GM20000 (cell line): ENCODE results near the gene PPP2R3C.
"Not testable (repeated sequence)": the region's sequence is repeated elsewhere in the genome, so short reads cannot be mapped to it uniquely, and the experiment has no call there.

Source experiments
- DNase-seq: peaks from one replicate; pipeline ENCODE4 v3.0.0; 2012; ENCODE audit warnings: low spot score
- CTCF ChIP-seq: IDR thresholded peaks from 2 replicates; pipeline ENCODE4 v1.5.1; 2012; ENCODE audit warnings: mild to moderate bottlenecking, control low read depth; ENCODE audit errors: extremely low read depth, missing control alignments

Gene PPP2R3C

GRCh38 chr14:35043046-35043445, 78.7 kb downstream of the PPP2R3C start:
- DNase-seq, result no peak
- no peak for TF ChIP-seq CTCF

DNA sequence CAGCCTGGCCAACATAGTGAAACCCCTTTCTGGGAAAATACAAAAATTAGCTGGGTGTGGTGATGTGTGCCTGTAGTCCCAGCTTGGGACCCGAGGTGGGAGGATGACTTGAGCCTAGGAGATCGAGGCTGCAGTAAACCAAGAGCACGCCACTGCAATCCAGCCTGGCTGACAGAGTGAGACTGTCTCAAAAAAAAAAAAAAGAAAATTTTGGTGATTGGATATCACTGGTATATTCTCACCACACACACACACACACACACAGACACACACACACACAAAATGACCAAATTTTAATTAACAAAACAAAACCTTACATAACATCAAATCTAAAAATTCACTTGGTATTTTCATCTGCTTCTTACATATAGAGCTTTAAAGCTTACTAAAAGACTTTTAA, 79.2 kb downstream of the PPP2R3C start:
- TF ChIP-seq CTCF, result no peak
- DNase-seq, result no peak

DNA sequence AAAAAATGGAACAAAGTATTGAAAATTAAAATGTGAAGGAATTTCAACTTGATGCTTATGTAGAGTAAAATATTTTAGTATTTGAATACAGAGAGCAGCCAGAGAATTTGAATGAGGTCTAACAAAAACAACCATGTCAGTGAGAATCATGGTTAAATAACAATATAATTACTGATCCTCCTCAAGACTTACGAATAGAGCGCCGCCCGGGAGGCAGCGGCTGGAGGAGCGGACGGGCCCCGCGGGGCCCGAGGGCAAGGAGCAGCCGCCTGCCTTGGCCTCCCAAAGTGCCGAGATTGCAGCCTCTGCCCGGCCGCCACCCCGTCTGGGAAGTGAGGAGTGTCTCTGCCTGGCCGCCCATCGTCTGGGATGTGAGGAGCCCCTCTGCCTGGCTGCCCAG, 83.5 kb downstream of the PPP2R3C start:
- not testable (repeated sequence) for DNase-seq
